ENCODE results near the gene ALOXE3. TPM values are rescaled to one million over a fixed set of nuclear protein-coding genes. Genes with fewer than 3 reads are reported as not detected.

Gene ALOXE3
- total RNA-seq: not detected in 2 replicates

GRCh38 chr17:8117980-8118768 lies at the start of gene ALOXE3:
Gene ALOXE3 (minus strand): TSS chr17:8118514. CDS start chr17:8117990, 524 bp downstream.

GRCh38 chr17:8162233-8162996 lies 44.1 kb upstream of the ALOXE3 start, which contains the start of gene VAMP2:
Gene VAMP2 (minus strand): TSS chr17:8162948. CDS start chr17:8162879, 69 bp downstream.

GRCh38 chr17:8152112-8152775 lies 33.9 kb upstream of the ALOXE3 start, which contains the start of gene PER1:
Gene PER1 (minus strand): TSS chr17:8152404. CDS start chr17:8150706, 1,698 bp downstream.

GRCh38 chr17:8123695-8124349 lies 5.5 kb upstream of the ALOXE3 start, which contains the start of gene HES7:
Gene HES7 (minus strand): TSS chr17:8124106. CDS start chr17:8124084, 22 bp downstream.

GRCh38 chr17:8087075-8087951 lies 31.0 kb downstream of the ALOXE3 start, which contains the start of gene ALOX12B:
Gene ALOX12B (minus strand): TSS chr17:8087716. CDS start chr17:8087442, 274 bp downstream.

Other genes starting within 250 kb of the ALOXE3 start
- gene CHD3, start 229.7 kb downstream of the ALOXE3 start, total RNA-seq: 113 and 162 TPM in 2 replicates
- gene RNF227, start 202.2 kb downstream of the ALOXE3 start, total RNA-seq: 1.3 and 3.0 TPM in 2 replicates
- 0.49 and 0.63 TPM in 2 replicates for gene KCNAB3, start 188.7 kb downstream of the ALOXE3 start, total RNA-seq
- 45.3 and 77.3 TPM in 2 replicates for gene TRAPPC1, start 186.6 kb downstream of the ALOXE3 start, total RNA-seq
- 18.7 and 19.1 TPM in 2 replicates for gene CNTROB, start 186.3 kb downstream of the ALOXE3 start, total RNA-seq
- not detected in 2 replicates for gene GUCY2D, start 115.9 kb downstream of the ALOXE3 start, total RNA-seq
- gene ALOX15B, start 79.5 kb downstream of the ALOXE3 start, total RNA-seq: not detected in 2 replicates
- gene ALOX12B, start 30.8 kb downstream of the ALOXE3 start, total RNA-seq: not detected in 2 replicates
- gene HES7, start 5.6 kb upstream of the ALOXE3 start, total RNA-seq: not detected in 2 replicates
- 9.1 and 17.7 TPM in 2 replicates for gene PER1, start 33.9 kb upstream of the ALOXE3 start, total RNA-seq
- gene VAMP2, start 44.4 kb upstream of the ALOXE3 start, total RNA-seq: 4.9 and 5.3 TPM in 2 replicates
- 13.4 and 22.3 TPM in 2 replicates for gene TMEM107, start 57.9 kb upstream of the ALOXE3 start, total RNA-seq
- 9.3 and 10.8 TPM in 2 replicates for gene BORCS6, start 71.7 kb upstream of the ALOXE3 start, total RNA-seq
- gene AURKB, start 92.1 kb upstream of the ALOXE3 start, total RNA-seq: 23.2 and 37.6 TPM in 2 replicates
- 5.3 and 14.3 TPM in 2 replicates for gene CTC1, start 129.5 kb upstream of the ALOXE3 start, total RNA-seq
- gene PFAS, start 130.8 kb upstream of the ALOXE3 start, total RNA-seq: 18.9 and 28.9 TPM in 2 replicates
- 7.8 and 8.8 TPM in 2 replicates for gene RANGRF, start 170.2 kb upstream of the ALOXE3 start, total RNA-seq
- gene SLC25A35, start 176.9 kb upstream of the ALOXE3 start, total RNA-seq: 0.32 and 0.94 TPM in 2 replicates
- 29.5 and 30.0 TPM in 2 replicates for gene ARHGEF15, start 191.7 kb upstream of the ALOXE3 start, total RNA-seq
- not detected in 2 replicates for gene ODF4, start 221.3 kb upstream of the ALOXE3 start, total RNA-seq

Measured in bladder microvascular endothelial cell (primary cell).